22Rv1 (cell line): Measurements from ENCODE around the gene FAM168A.

ENCODE experiments used
- ZFX ChIP-seq: fragments of 450-650 bp; IDR thresholded peaks from 2 replicates; pipeline ENCODE4 v1.6.1; 2017; ENCODE audit warnings: antibody characterized with exemption, borderline replicate concordance
- TF ChIP-seq, protein P1 (sequence below): fragments of 450-650 bp; IDR thresholded peaks from 2 replicates; pipeline ENCODE4 v1.5.1; 2017; ENCODE audit warnings: mild to moderate bottlenecking

- TF ChIP-seq, protein P1, sequence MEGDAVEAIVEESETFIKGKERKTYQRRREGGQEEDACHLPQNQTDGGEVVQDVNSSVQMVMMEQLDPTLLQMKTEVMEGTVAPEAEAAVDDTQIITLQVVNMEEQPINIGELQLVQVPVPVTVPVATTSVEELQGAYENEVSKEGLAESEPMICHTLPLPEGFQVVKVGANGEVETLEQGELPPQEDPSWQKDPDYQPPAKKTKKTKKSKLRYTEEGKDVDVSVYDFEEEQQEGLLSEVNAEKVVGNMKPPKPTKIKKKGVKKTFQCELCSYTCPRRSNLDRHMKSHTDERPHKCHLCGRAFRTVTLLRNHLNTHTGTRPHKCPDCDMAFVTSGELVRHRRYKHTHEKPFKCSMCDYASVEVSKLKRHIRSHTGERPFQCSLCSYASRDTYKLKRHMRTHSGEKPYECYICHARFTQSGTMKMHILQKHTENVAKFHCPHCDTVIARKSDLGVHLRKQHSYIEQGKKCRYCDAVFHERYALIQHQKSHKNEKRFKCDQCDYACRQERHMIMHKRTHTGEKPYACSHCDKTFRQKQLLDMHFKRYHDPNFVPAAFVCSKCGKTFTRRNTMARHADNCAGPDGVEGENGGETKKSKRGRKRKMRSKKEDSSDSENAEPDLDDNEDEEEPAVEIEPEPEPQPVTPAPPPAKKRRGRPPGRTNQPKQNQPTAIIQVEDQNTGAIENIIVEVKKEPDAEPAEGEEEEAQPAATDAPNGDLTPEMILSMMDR = no peak
- TF ChIP-seq ZFX = no peak
Observed at GRCh38 chr11:73519266-73519665, 78.6 kb downstream of the FAM168A start.
